ENCODE data around the gene RAI1.

RAI1 gene

GRCh38 chr17:17737961-17738894 lies 57.0 kb downstream of the RAI1 start:
- no peak for DNase-seq

GRCh38 chr17:17738901-17739300 lies 57.6 kb downstream of the RAI1 start:
- DNase-seq, result no peak

- no peak for DNase-seq
Observed at GRCh38 chr17:17739388-17740066, 58.3 kb downstream of the RAI1 start.

- DNase-seq, result no peak
Observed at GRCh38 chr17:17740615-17741348, 59.5 kb downstream of the RAI1 start.

GRCh38 chr17:17741349-17742023 lies 60.2 kb downstream of the RAI1 start:
- no peak for DNase-seq

- no peak for DNase-seq
Observed at GRCh38 chr17:17742133-17742621, 60.9 kb downstream of the RAI1 start.

GRCh38 chr17:17742688-17743390 lies 61.6 kb downstream of the RAI1 start:
- DNase-seq, result no peak

- DNase-seq, result no peak
Observed at GRCh38 chr17:17743391-17744112, 62.3 kb downstream of the RAI1 start.

GRCh38 chr17:17744116-17744515 lies 62.9 kb downstream of the RAI1 start:
- no peak for DNase-seq

- no peak for DNase-seq
Observed at GRCh38 chr17:17745476-17746455, 64.5 kb downstream of the RAI1 start.

- DNase-seq, result no peak
Observed at GRCh38 chr17:17748179-17748578, 66.9 kb downstream of the RAI1 start.

- peak in 1 of 3 experiments; percentile 35 for DNase-seq
Observed at GRCh38 chr17:17748604-17749003, 67.3 kb downstream of the RAI1 start.

- peak; percentile 54 to 85 (median 60) for DNase-seq
Observed at GRCh38 chr17:17749025-17749772, 67.9 kb downstream of the RAI1 start.

- DNase-seq, result peak; percentile 17 to 46 (median 30)
Observed at GRCh38 chr17:17749921-17750320, 68.7 kb downstream of the RAI1 start.

- DNase-seq, result no peak
Observed at GRCh38 chr17:17750881-17751280, 69.6 kb downstream of the RAI1 start.

- no peak for DNase-seq
Observed at GRCh38 chr17:17751489-17752088, 70.3 kb downstream of the RAI1 start.

GRCh38 chr17:17752089-17752820 lies 71.0 kb downstream of the RAI1 start:
- peak in 1 of 3 experiments; percentile 83 for DNase-seq

- DNase-seq, result no peak
Observed at GRCh38 chr17:17752821-17753321, 71.6 kb downstream of the RAI1 start.
